ENCODE results near the gene PFN4.

GRCh38 chr2:24072259-24072658 lies 50.9 kb downstream of the PFN4 start:
- TF ChIP-seq POLR2A (IDR thresholded peaks at IDR 0.05) (no peak), CTCF (IDR thresholded peaks at IDR 0.05) (no peak)
